Stimulated activated CD8-positive, alpha-beta memory T cell treated with anti-CD3 and anti-CD28 coated beads, Interleukin-12 subunit alpha, Interleukin-12 subunit beta, amount 100 ng/mL, for 1 hour (primary cell): ENCODE data around the gene LY86.

Experiments used
- DNase-seq: peaks from one replicate; pipeline ENCODE4 v3.0.0-alpha.2; 2020; ENCODE audit warnings: low read depth

Gene LY86

GRCh38 chr6:6682225-6682624 is 93.7 kb downstream of the LY86 start:
- no peak for DNase-seq

DNA sequence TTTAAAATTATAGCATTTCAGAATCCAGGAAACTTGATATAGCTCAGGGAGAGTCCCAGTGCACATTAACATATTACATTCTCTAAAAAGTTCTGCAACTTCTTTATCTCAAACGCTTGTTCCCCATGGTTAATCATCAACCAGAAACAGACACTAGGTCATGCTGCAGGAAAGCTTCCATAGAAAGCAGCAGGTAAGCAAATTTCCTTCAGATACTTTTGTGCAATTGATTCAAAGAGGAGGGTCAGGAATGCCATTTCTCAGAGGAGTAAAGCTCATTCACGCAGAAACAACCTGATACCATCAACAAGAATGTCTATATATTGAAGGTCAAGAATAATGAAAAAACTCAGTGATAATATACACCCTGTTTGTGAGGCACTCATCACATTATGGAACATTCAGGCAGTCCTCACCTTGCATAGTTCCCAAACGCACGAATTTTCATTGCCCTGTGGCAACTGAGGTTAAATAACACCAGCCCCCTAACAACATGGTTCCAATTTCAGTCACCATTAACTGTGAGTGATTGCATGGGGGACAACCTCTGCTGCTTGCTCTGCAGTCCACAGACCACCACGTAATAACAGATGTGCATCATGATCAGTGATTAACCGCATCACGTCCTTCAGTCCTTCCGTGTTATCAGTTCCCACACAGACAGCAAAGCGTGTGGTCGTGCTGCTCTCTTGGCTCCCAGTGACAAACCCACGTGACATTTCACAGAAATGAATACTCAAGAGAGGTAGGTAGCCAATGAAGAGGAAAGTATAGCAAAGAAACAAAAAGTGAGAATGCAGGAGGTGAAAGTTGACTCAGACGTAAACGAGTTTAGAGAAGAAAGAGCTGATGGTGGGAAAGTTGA is 95.7 kb downstream of the LY86 start:
- DNase-seq: no peak

- no peak for DNase-seq
These were observed 96.9 kb downstream of the LY86 start for GRCh38 chr6:6685249-6686040.

DNA sequence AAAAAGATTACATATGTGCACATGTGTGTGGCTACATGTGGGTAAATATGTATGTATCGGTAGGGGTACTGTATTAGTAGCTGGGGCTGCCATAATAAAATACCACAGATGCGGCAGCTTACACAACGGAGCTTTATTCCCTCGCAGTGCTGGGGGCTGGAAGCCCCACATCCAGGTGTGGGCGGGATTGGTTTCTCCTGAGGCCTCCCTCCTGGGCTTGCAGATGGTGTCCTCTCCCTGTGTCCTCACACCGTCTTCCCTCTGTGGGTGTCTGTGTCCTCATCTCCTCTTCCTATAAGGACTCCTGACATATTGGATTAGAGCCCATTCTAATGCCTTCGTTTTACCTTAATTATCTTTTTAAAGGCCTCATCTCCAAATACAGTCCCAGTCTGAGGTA is 97.7 kb downstream of the LY86 start:
- DNase-seq: no peak

DNA sequence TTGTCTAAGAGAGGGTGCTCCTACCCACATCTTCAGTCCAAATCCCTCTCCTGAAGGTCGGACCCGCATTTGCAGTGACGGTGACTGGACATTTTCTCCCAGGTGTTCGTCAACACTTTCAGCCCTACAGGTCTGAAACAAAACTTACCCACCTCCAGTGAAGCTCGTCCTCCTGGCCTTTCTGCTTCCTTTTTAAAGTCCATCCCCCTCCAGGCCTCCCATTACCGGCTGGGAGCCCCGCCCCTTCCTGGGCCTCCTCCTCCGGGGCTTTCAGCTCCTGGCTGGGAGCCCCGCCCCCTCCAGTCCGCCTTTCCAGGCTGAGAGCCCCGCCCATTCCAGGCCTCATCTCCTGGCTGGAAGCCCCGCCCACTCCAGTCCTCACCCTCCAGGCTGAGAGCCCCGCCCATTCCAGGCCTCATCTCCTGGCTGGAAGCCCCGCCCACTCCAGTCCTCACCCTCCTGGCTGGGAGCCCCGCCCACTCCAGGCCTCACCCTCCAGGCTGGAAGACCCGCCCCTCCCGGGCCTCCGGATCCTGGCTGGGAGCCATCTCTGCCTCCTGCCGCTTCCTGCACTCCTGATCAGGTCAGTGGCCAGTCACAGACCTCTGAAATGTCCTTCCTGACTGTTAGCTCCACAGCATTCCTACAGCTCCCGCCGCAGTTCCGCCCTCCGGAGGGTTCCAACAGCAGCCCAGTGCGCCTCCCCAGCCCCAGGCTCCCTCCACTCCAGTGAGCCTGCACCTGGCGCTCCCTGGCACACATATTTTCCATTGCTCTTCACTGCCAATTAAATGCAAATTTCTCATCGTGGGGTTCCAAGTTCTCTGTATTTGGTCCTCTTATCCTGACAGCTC is 98.5 kb downstream of the LY86 start:
- DNase-seq: no peak

- no peak for DNase-seq
These were observed 99.8 kb downstream of the LY86 start for GRCh38 chr6:6688283-6688682.

DNA sequence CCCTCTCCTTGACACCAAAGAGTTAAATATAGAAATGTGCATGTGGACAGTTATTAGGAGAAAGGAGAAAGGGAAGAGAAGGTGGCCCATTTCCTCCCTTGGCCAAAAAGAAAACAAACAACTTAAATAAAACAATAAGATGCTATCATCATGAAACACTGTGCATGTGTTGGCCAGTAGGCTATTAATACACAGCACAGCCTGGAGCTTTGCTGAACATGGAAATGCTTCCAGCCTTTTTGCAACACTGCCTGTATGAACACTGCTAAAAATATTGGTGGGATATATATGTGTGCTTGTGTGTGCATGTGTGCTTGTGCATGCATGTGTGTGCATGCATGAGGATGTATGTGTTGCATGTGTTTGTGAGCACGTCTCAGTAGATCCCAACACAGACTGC is 100.4 kb downstream of the LY86 start:
- DNase-seq: no peak

- no peak for DNase-seq
These were observed 101.1 kb downstream of the LY86 start for GRCh38 chr6:6689400-6690143.

GRCh38 chr6:6690144-6690483 is 101.6 kb downstream of the LY86 start:
- no peak for DNase-seq

DNA sequence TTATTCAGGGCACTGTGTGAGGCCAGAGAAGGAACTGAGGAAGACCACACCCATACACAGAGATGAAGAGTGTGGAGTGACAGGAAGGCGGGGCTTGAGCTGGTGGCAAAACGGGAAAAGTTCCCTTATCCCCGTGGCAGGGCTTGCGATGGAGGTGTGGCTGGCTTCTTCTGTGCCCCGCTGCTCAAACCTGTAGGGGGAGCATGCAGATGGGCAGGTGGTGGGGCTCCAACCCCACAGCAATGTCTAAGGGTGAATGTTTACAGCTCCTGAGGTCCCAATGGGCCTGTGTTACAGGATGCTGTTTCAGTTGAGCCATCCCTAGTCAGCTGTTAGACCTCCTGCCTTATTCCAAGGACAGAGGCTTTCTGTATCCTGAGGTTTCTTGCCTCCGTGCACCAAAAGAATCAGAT is 105.9 kb downstream of the LY86 start:
- DNase-seq: no peak

GRCh38 chr6:6694825-6695624 is 106.5 kb downstream of the LY86 start:
- no peak for DNase-seq

DNA sequence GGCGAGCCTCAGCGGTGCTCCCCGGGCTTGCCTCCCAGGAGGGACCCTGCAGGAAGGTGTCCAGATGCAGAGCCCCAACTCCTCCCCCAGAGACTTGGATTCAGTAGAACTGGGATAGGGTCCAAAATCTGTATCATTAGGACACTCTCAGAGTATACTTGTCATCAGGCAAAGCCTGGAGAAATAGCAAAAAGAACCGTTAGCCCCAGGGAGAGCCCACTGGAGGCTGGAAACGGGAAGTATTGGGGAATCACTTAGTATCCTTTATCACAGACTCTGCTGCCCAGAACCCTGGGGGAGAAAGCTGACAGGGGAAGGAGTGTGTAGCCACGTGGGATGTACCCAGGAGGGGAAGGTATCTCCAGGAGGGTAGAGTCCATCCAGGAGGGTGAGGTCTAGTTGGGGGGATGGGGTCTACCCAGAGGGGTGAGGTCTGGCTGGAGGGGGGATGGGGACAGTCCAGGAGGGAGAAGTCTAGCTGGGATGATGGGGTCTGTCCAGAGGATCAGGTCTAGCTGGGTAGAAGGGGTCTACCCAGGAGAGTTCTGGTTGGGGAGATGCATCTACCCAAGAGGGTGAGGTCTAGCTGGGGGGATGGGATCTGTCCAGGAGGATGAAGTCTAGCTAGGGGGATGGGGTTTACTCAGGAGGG is 107.2 kb downstream of the LY86 start:
- no peak for DNase-seq

- no peak for DNase-seq
These were observed 108.5 kb downstream of the LY86 start for GRCh38 chr6:6696867-6697531.

- no peak for DNase-seq
These were observed 109.1 kb downstream of the LY86 start for GRCh38 chr6:6697620-6698019.

DNA sequence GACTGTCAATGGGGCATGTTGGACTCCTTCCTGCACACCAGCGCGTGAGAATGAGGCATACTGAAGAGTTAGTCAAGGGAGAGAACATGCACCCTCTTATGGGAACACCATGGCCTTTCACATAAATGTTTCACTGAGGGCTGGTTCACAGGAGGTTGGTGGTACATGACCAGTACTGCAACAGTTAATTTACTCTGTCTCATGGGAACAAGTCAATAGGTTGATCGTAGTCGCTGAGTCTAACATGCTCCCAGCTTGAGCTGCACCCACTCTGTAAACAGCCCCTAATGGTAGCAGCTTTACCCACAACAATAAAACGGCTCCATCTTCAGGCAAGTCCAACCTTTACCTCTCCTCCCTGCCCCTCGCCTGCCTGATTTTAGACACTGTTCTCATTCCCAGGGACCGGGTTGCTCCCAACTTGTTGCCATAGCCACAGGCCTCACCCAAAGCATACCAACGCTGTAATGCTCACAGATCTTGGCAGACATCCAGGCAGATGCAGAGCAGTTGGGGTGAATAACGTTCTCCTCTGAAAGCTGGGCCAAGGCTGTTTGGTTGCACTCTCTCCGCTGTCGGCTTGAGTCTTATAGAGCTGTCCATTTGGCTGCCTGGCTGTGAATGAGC is 111.3 kb downstream of the LY86 start:
- no peak for DNase-seq

DNA sequence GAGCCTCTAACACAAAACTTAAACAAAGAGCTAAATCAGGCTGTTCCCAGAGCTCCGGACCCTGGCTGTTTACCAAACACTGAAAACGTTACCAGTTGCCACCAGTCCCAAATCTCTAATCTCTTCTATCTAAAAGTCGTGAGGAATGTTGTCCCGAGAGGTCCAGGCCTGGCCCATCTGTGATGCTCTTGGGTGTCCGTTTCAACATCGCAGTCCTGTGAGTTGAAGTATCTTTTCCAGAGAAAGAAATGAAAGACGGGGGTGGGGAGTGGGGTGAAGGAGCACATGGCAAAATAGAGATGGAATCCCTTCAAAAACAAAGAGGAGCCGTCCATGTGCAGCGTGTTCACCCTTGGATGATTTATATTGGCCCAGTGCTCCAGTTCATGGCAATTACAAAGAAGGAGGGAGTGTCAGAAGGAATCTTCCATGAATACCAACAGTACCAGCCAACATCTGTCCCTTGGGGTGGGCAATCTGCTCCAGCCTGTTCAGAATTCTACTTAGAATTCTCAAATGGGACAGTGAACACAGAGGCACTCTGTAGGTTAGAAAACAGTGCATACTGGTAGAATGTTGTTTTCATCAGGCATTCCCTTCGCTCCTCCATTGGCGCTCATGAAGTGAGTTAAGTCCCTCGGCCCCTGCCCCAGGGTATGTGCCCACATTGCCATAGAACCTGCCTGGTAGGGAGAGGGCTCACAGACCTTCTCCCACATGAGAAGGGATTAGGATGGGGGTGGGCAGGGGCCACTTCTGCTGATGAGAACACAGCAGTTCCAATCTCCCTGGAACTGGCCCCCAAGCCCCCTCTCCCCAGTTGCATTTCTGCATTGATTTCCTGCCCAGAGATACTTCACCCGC is 112.1 kb downstream of the LY86 start:
- DNase-seq: no peak

GRCh38 chr6:6701864-6702263 is 113.3 kb downstream of the LY86 start:
- DNase-seq: no peak

DNA sequence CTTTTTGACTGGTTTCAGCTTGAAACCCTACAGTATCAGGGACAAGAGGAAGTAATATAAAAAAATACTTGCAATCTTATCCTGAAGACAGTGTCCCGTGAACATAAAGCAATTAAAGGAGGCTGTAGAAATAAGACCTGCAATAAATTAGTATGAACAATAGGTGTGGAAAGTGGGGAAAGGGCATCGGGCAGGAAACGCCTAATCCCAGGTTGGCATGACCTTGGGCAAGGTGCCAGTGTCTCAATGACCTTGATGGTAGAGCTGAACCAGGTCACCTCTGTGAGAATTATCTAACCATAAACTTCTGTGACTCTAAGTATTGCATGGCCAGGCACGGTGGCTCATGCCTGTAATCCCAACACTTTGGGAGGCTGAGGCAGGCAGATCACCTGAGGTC is 115.2 kb downstream of the LY86 start:
- no peak for DNase-seq
